Muscle of leg (tissue), 11 donors: ENCODE data around the gene EEF1AKMT3. TPM values are rescaled to one million over a fixed set of nuclear protein-coding genes. Genes with fewer than 3 reads are reported as not detected.
A peak's percentile ranks its signal among the peaks of the same experiment; 100 is the strongest.

ENCODE experiments used
- DNase-seq: peaks from one replicate; pipeline ENCODE4 v3.0.0; 2013
- H3K27ac ChIP-seq: one replicate; pipeline ENCODE4 v1.5.1; 2013; ENCODE audit warnings: mild to moderate bottlenecking, low read length, control low read depth
- H3K27me3 ChIP-seq: one replicate; pipeline ENCODE4 v1.6.1; 2013; ENCODE audit warnings: low read length; ENCODE audit not compliant: control insufficient read depth, insufficient read depth
- H3K36me3 ChIP-seq: one replicate; pipeline ENCODE4 v1.6.1; 2013; ENCODE audit warnings: low read length; ENCODE audit not compliant: control insufficient read depth, insufficient read depth
- H3K4me1 ChIP-seq: one replicate; pipeline ENCODE4 v1.6.1; 2013; ENCODE audit warnings: low read length; ENCODE audit not compliant: control insufficient read depth, insufficient read depth
- H3K4me3 ChIP-seq: one replicate; pipeline ENCODE4 v1.5.1; 2013; ENCODE audit warnings: low read length, control low read depth
- H3K9me3 ChIP-seq: replicated peaks from 2 replicates; pipeline ENCODE4 v1.6.1; 2013; ENCODE audit warnings: low read depth, low read length; ENCODE audit not compliant: control insufficient read depth
- WGBS: methylation state at CpG from one replicate; pipeline ENCODE4 v1.1.5; 2013; ENCODE audit warnings: missing lambda C conversion rate; ENCODE audit not compliant: insufficient coverage; 5-methylcytosine and 5-hydroxymethylcytosine counted together
- polyA plus RNA-seq, 8 donors: library from polyadenylated mRNA; unstranded; fragments of 120-200 nt; gene quantifications; one replicate each; pipeline versions ENCODE4 v1.2.1 to v1.2.3, GENCODE V29; 2013; ENCODE audit warnings: inconsistent platforms in 1 of 8, low replicate concordance in 1 of 8; ENCODE audit not compliant: insufficient read length in 8 of 8, insufficient read depth in 1 of 8
- total RNA-seq: library from RNA; stranded (reverse); fragments of 120-200 nt; gene quantifications from one replicate; pipeline ENCODE4 v1.2.4, GENCODE V29; 2013

Gene EEF1AKMT3
- total and polyA plus RNA-seq, 9 donors: 3.9 to 8.7 (median 6.9) TPM

- Histone ChIP-seq H3K27ac (no peak overlapping the region), H3K4me3 (no peak overlapping the region), H3K36me3 (peaks cover 20% of the 10 kb centered on the region), H3K4me1 (peaks cover 17% of the 10 kb centered on the region), H3K9me3 (no peaks in the 10 kb centered on the region), H3K27me3 (no peaks in the 10 kb centered on the region)
- WGBS: 77% methylated on average over 3 of the region's 4 CpGs
- no peak for DNase-seq
Measured at GRCh38 chr12:57775563-57776246, 3.3 kb downstream of the EEF1AKMT3 start.

GRCh38 chr12:57776247-57776587 is 3.8 kb downstream of the EEF1AKMT3 start:
- Histone ChIP-seq H3K36me3 (peaks cover 19% of the 10 kb centered on the region), H3K4me1 (peaks cover 12% of the 10 kb centered on the region), H3K9me3 (no peaks in the 10 kb centered on the region), H3K4me3 (no peak overlapping the region), H3K27me3 (no peaks in the 10 kb centered on the region), H3K27ac (no peak overlapping the region)
- WGBS: no CpG with 5 or more reads among the region's 2 CpGs
- DNase-seq: no peak

GRCh38 chr12:57777367-57777766 is 5.0 kb downstream of the EEF1AKMT3 start:
- 92% methylated on average over 3 of the region's 7 CpGs for whole genome bisulfite sequencing
- H3K4me3 ChIP-seq: no peak overlapping the region
- H3K27me3 ChIP-seq: no peaks in the 10 kb centered on the region
- H3K4me1 ChIP-seq: peaks cover 9% of the 10 kb centered on the region
- H3K9me3 ChIP-seq: no peaks in the 10 kb centered on the region
- no peak for DNase-seq
- peaks cover 19% of the 10 kb centered on the region for H3K36me3 ChIP-seq
- H3K27ac ChIP-seq: no peak overlapping the region

- H3K4me1 ChIP-seq: peaks cover 7% of the 10 kb centered on the region
- no CpG with 5 or more reads among the region's 7 CpGs for WGBS
- H3K27me3 ChIP-seq: no peaks in the 10 kb centered on the region
- H3K27ac ChIP-seq: no peak overlapping the region
- H3K4me3 ChIP-seq: no peak overlapping the region
- DNase-seq: no peak
- H3K9me3 ChIP-seq: no peaks in the 10 kb centered on the region
- H3K36me3 ChIP-seq: peaks cover 19% of the 10 kb centered on the region
Measured at GRCh38 chr12:57777911-57778310, 5.5 kb downstream of the EEF1AKMT3 start.

GRCh38 chr12:57779736-57780135 is 7.3 kb downstream of the EEF1AKMT3 start:
- Histone ChIP-seq H3K36me3 (peaks cover 19% of the 10 kb centered on the region), H3K27ac (no peak overlapping the region), H3K4me3 (no peak overlapping the region), H3K27me3 (no peaks in the 10 kb centered on the region), H3K9me3 (no peaks in the 10 kb centered on the region), H3K4me1 (peaks cover 8% of the 10 kb centered on the region)
- no CpG with 5 or more reads among the region's 1 CpG for WGBS
- no peak for DNase-seq

- DNase-seq: no peak
- Histone ChIP-seq H3K27me3 (no peaks in the 10 kb centered on the region), H3K4me1 (peaks cover 8% of the 10 kb centered on the region), H3K4me3 (no peak overlapping the region), H3K9me3 (no peaks in the 10 kb centered on the region), H3K27ac (no peak overlapping the region), H3K36me3 (peaks cover 21% of the 10 kb centered on the region)
- 94% methylated on average over 3 of the region's 4 CpGs for WGBS
Measured at GRCh38 chr12:57780284-57780897, 8.0 kb downstream of the EEF1AKMT3 start.

- Histone ChIP-seq H3K27me3 (no peaks in the 10 kb centered on the region), H3K9me3 (no peaks in the 10 kb centered on the region), H3K27ac (no peak overlapping the region), H3K36me3 (peaks cover 21% of the 10 kb centered on the region), H3K4me1 (peaks cover 8% of the 10 kb centered on the region), H3K4me3 (no peak overlapping the region)
- 100% methylated on average over 2 of the region's 3 CpGs for WGBS
- no peak for DNase-seq
Measured at GRCh38 chr12:57781244-57781643, 8.8 kb downstream of the EEF1AKMT3 start.

GRCh38 chr12:57781801-57782200 is 9.4 kb downstream of the EEF1AKMT3 start:
- 56% methylated on average over 2 of the region's 2 CpGs for WGBS
- Histone ChIP-seq H3K27ac (no peak overlapping the region), H3K27me3 (no peaks in the 10 kb centered on the region), H3K4me3 (no peak overlapping the region), H3K9me3 (no peaks in the 10 kb centered on the region), H3K36me3 (peaks cover 25% of the 10 kb centered on the region), H3K4me1 (peaks cover 8% of the 10 kb centered on the region)
- DNase-seq: no peak

GRCh38 chr12:57782243-57782607 is 9.8 kb downstream of the EEF1AKMT3 start:
- Histone ChIP-seq H3K9me3 (no peaks in the 10 kb centered on the region), H3K27me3 (no peaks in the 10 kb centered on the region), H3K4me3 (no peak overlapping the region), H3K27ac (no peak overlapping the region), H3K4me1 (peaks cover 8% of the 10 kb centered on the region), H3K36me3 (peaks cover 29% of the 10 kb centered on the region)
- no CpG with 5 or more reads among the region's 4 CpGs for WGBS
- no peak for DNase-seq

- H3K4me3 ChIP-seq: peak within 1 kb of the TSS; percentile 92
- under 1% methylated on average over 43 of the region's 45 CpGs for WGBS
- no peaks in the 10 kb centered on the region for H3K27me3 ChIP-seq
- no peaks in the 10 kb centered on the region for H3K9me3 ChIP-seq
- peak; percentile 98 for DNase-seq
- peak within 1 kb of the TSS; percentile 62 for H3K27ac ChIP-seq
- peaks cover 8% of the 10 kb centered on the region for H3K4me1 ChIP-seq
- peaks cover 35% of the 10 kb centered on the region for H3K36me3 ChIP-seq
Measured at GRCh38 chr12:57782608-57783465, 10.4 kb downstream of the EEF1AKMT3 start, which contains the start of gene TSFM. Gene TSFM (plus strand): TSS chr12:57782787. CDS start chr12:57782802, 15 bp downstream.
